ENCODE measurements around the gene SCMH1.
A peak's percentile ranks its signal among the peaks of the same experiment; 100 is the strongest.

Gene SCMH1

DNA sequence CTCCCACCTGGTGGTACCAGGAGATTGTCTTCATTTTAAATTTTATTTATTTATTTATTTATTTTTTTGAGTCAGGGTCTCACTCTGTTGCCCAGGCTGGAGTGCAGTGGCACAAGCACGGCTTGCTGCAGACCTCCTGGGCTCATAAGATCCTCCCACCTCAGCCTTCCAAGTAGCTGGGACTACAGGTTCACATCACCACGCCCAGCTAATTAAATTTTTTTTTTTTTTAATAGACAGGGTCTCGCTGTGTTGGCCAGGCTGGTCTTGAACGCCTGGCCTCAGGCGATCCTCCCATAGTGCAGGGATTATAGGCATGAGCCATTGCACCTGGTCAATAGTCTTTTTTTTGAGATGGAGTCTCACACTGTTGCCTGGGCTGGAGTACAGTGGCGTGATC lies 229.1 kb downstream of the SCMH1 start:
- H3K27me3 ChIP-seq (replicated peaks; ENCODE audit: control insufficient read depth, insufficient read depth, low read length): no peaks in the 10 kb centered on the region
- H3K4me1 ChIP-seq (ENCODE audit: control insufficient read depth, insufficient read depth, low read length): peaks cover 4% of the 10 kb centered on the region
- DNase-seq (ENCODE audit: low read depth): no peak
- no peaks in the 10 kb centered on the region for H3K9me3 ChIP-seq (ENCODE audit: control insufficient read depth, low read length)
- H3K36me3 ChIP-seq (ENCODE audit: control insufficient read depth, insufficient read depth, low read length, severe bottlenecking): peaks cover 64% of the 10 kb centered on the region
- no peak overlapping the region for H3K9ac ChIP-seq (ENCODE audit: low read length)
- no peak overlapping the region for H3K4me3 ChIP-seq (ENCODE audit: low read length)

DNA sequence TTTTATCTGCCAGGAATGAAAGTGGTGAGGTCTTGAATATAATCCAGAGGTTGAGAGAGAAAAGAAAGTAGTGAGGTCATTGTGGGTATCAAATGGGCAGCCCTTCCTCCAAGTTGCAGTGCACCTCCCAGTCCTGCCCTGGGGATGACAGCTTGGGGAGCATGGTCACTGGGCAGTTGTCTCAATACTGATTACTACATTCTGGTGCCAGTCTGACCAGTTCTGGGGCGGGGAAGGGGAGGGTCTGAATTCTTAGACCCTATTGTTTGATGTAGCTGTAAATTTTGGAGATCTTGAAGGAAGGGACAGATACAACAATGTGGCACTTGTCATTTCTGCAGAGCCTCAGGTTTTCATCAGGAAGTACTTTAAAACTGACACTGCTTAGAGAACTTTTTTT lies 231.8 kb downstream of the SCMH1 start:
- no peak for DNase-seq (ENCODE audit: low read depth)
- H3K9ac ChIP-seq (ENCODE audit: low read length): no peak overlapping the region
- no peaks in the 10 kb centered on the region for H3K9me3 ChIP-seq (ENCODE audit: control insufficient read depth, low read length)
- H3K4me1 ChIP-seq (ENCODE audit: control insufficient read depth, insufficient read depth, low read length): peaks cover 3% of the 10 kb centered on the region
- no peak overlapping the region for H3K4me3 ChIP-seq (ENCODE audit: low read length)
- no peaks in the 10 kb centered on the region for H3K27me3 ChIP-seq (replicated peaks; ENCODE audit: control insufficient read depth, insufficient read depth, low read length)
- H3K36me3 ChIP-seq (ENCODE audit: control insufficient read depth, insufficient read depth, low read length, severe bottlenecking): peaks cover 80% of the 10 kb centered on the region

DNA sequence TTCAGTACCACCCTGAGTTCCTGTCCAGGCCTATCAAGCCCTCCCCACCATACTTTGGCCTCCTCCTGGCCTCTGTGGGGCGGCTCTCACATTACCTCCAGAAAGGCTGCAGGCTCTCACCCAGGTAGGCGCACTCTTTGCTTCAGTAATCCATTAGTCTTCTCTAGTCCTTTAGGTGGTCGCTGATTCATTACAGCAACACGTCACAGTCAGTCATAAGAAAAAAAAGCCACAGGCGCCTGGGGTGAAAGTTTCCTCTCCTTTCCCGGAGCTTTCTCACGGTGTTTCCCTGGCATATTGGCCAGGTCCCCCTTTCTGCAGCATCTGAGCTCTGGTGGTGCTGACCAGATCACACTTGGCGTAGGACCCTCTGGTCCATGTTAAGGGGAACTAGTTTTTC lies 232.6 kb downstream of the SCMH1 start:
- Histone ChIP-seq H3K36me3 (ENCODE audit: control insufficient read depth, insufficient read depth, low read length, severe bottlenecking) (peaks cover 89% of the 10 kb centered on the region), H3K4me1 (ENCODE audit: control insufficient read depth, insufficient read depth, low read length) (no peaks in the 10 kb centered on the region), H3K27me3 (replicated peaks; ENCODE audit: control insufficient read depth, insufficient read depth, low read length) (no peaks in the 10 kb centered on the region), H3K9ac (ENCODE audit: low read length) (no peak overlapping the region), H3K4me3 (ENCODE audit: low read length) (no peak overlapping the region), H3K9me3 (ENCODE audit: control insufficient read depth, low read length) (no peaks in the 10 kb centered on the region)
- DNase-seq (ENCODE audit: low read depth): no peak

DNA sequence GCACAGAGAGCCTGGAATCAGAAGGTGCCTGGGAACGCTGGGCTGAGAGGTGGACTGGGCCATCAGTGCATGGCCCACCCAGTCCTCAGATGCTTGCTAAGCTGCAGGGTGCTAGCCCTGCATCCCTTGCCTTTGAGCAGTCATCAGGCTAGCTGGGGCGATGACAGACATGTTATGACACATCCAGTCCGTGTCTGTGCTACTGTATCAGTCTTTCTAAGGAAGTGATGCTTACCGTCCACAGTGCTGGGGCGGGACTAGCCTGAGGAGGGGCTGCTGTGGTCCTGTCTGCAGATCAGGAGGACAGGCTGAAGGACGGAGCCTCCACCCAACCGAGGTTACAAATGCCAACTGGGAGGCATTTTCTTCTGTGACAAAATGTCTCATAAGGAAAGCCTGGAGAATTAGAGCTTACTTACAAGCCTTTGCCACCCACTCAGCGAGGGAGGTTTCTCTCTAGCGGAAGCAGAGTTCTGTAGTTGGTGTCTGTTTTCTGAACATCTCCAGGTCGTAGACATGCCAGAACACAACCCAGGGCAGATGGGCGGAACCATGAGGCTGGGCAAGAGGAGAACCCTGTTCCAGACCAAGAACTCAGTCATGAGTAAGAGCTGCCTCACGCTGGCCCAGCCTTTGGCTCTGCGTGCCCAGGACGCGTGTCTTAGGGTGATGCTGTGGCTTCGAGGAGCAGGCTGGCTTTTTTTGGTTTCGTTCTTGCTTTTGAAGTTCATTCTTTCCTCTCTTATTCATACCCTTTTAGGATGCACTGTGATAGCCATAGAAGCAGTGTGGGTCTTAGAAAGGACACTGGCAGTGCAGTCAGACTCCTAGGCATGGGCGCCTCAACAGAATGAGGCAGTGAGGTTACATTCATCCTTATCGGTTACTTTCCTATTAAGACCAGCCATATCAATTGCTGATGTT lies 234.9 kb downstream of the SCMH1 start:
- Histone ChIP-seq H3K4me3 (ENCODE audit: low read length) (no peak overlapping the region), H3K9me3 (ENCODE audit: control insufficient read depth, low read length) (no peaks in the 10 kb centered on the region), H3K36me3 (ENCODE audit: control insufficient read depth, insufficient read depth, low read length, severe bottlenecking) (peaks cover 95% of the 10 kb centered on the region), H3K9ac (ENCODE audit: low read length) (no peak overlapping the region), H3K27me3 (replicated peaks; ENCODE audit: control insufficient read depth, insufficient read depth, low read length) (no peaks in the 10 kb centered on the region), H3K4me1 (ENCODE audit: control insufficient read depth, insufficient read depth, low read length) (peaks cover 15% of the 10 kb centered on the region)
- DNase-seq (ENCODE audit: low read depth): no peak

DNA sequence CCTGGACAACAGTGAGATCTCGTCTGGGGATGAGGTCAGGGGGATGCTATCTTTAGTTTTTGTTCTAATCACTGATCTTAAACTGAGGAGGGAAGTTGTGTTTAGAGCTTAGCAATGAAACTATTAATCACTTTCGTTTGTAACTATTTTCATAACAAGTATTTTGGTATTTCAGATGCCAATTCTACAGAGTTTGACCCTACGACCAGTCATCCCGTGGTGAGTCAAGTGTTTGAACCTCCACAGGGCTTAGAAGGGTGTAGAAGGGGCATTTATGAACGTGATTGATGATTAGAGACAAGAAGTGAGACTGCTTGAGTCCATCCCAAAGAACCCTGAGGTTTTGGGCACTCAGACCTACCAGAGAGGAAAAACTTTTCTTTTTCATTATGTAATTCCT lies 236.2 kb downstream of the SCMH1 start:
- no peak for DNase-seq (ENCODE audit: low read depth)
- Histone ChIP-seq H3K27me3 (replicated peaks; ENCODE audit: control insufficient read depth, insufficient read depth, low read length) (no peaks in the 10 kb centered on the region), H3K36me3 (ENCODE audit: control insufficient read depth, insufficient read depth, low read length, severe bottlenecking) (peaks cover 95% of the 10 kb centered on the region), H3K4me1 (ENCODE audit: control insufficient read depth, insufficient read depth, low read length) (peaks cover 15% of the 10 kb centered on the region), H3K4me3 (ENCODE audit: low read length) (no peak overlapping the region), H3K9me3 (ENCODE audit: control insufficient read depth, low read length) (no peaks in the 10 kb centered on the region), H3K9ac (ENCODE audit: low read length) (no peak overlapping the region)

DNA sequence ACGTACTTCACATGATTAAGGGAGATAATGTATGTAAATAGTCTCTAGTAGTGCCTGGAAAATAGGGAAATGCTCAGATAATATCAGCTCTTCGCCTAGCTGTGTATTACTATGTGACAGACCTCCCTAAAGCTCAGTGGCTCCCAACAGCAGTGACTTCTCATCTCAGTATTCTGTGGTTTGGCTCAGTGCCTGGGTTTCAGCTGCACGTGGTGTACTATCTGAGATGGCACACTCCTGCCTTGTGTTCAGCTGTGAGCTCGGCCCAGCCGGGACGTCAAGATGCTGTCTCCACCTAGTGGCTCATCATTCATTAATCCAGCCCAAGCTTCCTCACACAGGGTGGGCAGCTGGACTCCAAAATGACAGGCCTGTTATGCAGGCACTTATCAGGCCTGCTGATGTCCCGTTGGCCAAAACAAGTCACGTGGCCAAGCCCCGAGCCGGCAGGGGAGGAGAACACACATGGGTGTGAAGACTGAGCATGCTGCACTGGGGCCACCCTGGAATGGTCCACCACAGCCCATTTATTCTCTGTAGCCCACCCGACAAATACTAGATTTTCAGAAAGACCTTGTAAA lies 238.4 kb downstream of the SCMH1 start:
- Histone ChIP-seq H3K9me3 (ENCODE audit: control insufficient read depth, low read length) (no peaks in the 10 kb centered on the region), H3K36me3 (ENCODE audit: control insufficient read depth, insufficient read depth, low read length, severe bottlenecking) (peaks cover 91% of the 10 kb centered on the region), H3K9ac (ENCODE audit: low read length) (no peak overlapping the region), H3K27me3 (replicated peaks; ENCODE audit: control insufficient read depth, insufficient read depth, low read length) (no peaks in the 10 kb centered on the region), H3K4me3 (ENCODE audit: low read length) (peak overlapping the region; percentile 5), H3K4me1 (ENCODE audit: control insufficient read depth, insufficient read depth, low read length) (peaks cover 15% of the 10 kb centered on the region)
- DNase-seq (ENCODE audit: low read depth): peak; percentile 97

DNA sequence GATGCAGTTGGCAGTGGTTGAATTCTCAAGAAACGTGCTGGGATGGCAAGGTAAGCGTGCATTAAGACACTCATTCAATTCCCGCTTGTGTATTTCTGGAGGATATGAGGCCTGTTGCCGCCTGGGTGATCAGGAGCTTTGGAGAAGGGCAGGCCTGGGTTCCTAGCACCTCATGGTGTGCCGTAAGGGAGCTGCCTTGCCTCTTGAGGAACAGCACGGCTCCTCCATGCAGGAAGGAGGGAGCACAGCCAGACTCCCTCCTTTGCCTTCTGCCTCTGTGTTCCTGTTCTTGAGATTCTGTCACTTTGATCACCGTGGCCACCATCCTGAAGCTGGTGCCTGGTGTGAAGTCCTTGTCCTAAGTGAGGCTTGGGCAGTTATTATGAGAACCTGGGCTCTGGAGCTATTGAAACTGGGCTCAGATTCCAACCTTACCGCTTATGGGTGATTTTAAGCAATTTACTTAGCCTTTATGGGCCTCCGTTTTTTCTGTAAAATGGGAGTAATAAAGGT lies 238.9 kb downstream of the SCMH1 start:
- Histone ChIP-seq H3K4me3 (ENCODE audit: low read length) (peak overlapping the region; percentile 5), H3K4me1 (ENCODE audit: control insufficient read depth, insufficient read depth, low read length) (peaks cover 15% of the 10 kb centered on the region), H3K9me3 (ENCODE audit: control insufficient read depth, low read length) (no peaks in the 10 kb centered on the region), H3K36me3 (ENCODE audit: control insufficient read depth, insufficient read depth, low read length, severe bottlenecking) (peaks cover 91% of the 10 kb centered on the region), H3K27me3 (replicated peaks; ENCODE audit: control insufficient read depth, insufficient read depth, low read length) (no peaks in the 10 kb centered on the region), H3K9ac (ENCODE audit: low read length) (no peak overlapping the region)
- DNase-seq (ENCODE audit: low read depth): no peak

DNA sequence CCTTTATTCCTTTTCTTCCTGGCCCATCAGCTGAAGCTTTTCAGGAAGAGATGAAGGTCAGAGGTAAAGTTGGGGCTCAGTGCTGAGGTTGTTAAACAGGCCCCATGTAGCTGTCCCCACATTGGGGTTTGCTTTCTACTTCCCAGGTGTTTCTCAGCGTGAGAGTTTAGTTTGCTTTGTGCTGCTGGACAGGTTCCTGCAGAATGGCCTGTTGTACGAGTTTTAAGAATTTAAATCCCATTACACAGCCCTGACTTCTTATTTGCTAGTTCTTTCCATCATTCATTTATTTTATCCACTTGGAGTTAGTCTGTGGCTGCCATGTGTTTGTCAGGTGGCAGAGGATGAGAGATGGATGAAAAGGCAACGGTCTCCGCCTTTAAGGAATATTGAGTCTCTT lies 243.4 kb downstream of the SCMH1 start:
- no peak overlapping the region for H3K9ac ChIP-seq (ENCODE audit: low read length)
- H3K27me3 ChIP-seq (replicated peaks; ENCODE audit: control insufficient read depth, insufficient read depth, low read length): no peaks in the 10 kb centered on the region
- H3K36me3 ChIP-seq (ENCODE audit: control insufficient read depth, insufficient read depth, low read length, severe bottlenecking): peaks cover 90% of the 10 kb centered on the region
- no peaks in the 10 kb centered on the region for H3K9me3 ChIP-seq (ENCODE audit: control insufficient read depth, low read length)
- no peak overlapping the region for H3K4me3 ChIP-seq (ENCODE audit: low read length)
- peaks cover 10% of the 10 kb centered on the region for H3K4me1 ChIP-seq (ENCODE audit: control insufficient read depth, insufficient read depth, low read length)
- DNase-seq (ENCODE audit: low read depth): no peak

DNA sequence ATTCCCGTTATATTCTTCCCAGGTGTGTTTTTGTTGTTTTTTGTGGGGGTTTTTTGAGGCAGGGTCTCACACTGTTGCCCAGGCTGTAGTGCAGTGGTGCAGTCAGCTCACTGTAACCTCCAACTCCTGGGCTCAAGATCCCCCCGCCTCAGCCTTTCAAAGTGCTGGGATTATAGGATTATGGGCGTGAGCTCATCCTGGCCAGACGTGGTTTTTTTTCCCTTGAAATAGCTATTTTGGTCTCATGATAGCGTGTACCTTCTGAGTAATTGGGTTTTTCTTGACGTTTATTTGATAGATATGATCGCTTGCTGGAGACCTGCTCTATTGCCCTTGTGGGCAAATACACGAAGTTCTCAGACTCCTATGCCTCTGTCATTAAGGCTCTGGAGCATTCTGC lies 245.0 kb downstream of the SCMH1 start:
- Histone ChIP-seq H3K4me1 (ENCODE audit: control insufficient read depth, insufficient read depth, low read length) (no peaks in the 10 kb centered on the region), H3K36me3 (ENCODE audit: control insufficient read depth, insufficient read depth, low read length, severe bottlenecking) (peaks cover 89% of the 10 kb centered on the region)
- no peak for DNase-seq (ENCODE audit: low read depth)

DNA sequence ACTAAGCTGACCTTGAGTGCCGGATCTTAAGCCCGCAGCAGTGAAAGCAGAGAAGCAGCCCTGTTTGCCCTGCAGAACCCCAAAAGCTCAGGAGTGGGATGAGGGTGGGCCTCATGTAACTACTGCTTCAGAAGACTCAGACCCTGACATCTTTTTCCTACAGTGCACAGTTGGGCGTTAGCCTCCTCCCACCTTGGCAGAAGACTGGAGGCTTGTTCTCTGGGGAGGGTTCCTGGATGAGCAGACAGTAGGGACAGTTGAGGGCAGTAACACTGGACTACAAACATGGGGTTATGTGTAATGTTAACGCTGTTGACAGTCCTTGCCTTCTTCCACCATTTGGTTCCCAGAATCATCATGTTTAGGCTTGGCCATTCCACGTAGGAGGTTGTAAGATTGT lies 253.0 kb downstream of the SCMH1 start:
- H3K9me3 ChIP-seq (ENCODE audit: control insufficient read depth, low read length): no peaks in the 10 kb centered on the region
- no peaks in the 10 kb centered on the region for H3K27me3 ChIP-seq (replicated peaks; ENCODE audit: control insufficient read depth, insufficient read depth, low read length)
- H3K4me1 ChIP-seq (ENCODE audit: control insufficient read depth, insufficient read depth, low read length): peaks cover 26% of the 10 kb centered on the region
- H3K4me3 ChIP-seq (ENCODE audit: low read length): no peak overlapping the region
- H3K36me3 ChIP-seq (ENCODE audit: control insufficient read depth, insufficient read depth, low read length, severe bottlenecking): peaks cover 93% of the 10 kb centered on the region
- no peak overlapping the region for H3K9ac ChIP-seq (ENCODE audit: low read length)
- DNase-seq (ENCODE audit: low read depth): no peak

More for the DNA sequence above, 245.0 kb downstream of the SCMH1 start:
- no peaks in the 10 kb centered on the region for H3K9me3 ChIP-seq (ENCODE audit: control insufficient read depth, low read length)
- no peak overlapping the region for H3K4me3 ChIP-seq (ENCODE audit: low read length)
- H3K27me3 ChIP-seq (replicated peaks; ENCODE audit: control insufficient read depth, insufficient read depth, low read length): no peaks in the 10 kb centered on the region
- no peak overlapping the region for H3K9ac ChIP-seq (ENCODE audit: low read length)

DNA sequence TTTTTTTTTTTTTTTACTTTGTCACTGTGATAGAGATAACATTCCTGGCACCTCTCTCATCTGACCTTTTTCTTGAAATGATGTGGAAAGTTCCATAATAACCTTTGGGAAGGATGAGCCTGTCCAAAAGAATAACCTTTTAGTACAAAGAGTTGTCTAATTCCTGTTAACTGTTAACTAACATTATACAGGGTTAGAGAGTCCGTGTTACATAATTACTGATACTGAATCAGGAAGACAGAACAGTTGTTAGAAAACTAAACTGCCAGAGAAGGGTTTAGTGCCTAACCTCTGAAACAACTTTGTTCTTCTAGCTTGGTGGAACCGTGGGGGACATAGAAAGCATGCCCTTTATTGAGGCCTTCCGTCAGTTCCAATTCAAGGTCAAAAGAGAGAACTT lies 253.8 kb downstream of the SCMH1 start:
- Histone ChIP-seq H3K36me3 (ENCODE audit: control insufficient read depth, insufficient read depth, low read length, severe bottlenecking) (peaks cover 88% of the 10 kb centered on the region), H3K9me3 (ENCODE audit: control insufficient read depth, low read length) (no peaks in the 10 kb centered on the region), H3K9ac (ENCODE audit: low read length) (no peak overlapping the region), H3K27me3 (replicated peaks; ENCODE audit: control insufficient read depth, insufficient read depth, low read length) (no peaks in the 10 kb centered on the region), H3K4me3 (ENCODE audit: low read length) (no peak overlapping the region), H3K4me1 (ENCODE audit: control insufficient read depth, insufficient read depth, low read length) (peaks cover 34% of the 10 kb centered on the region)
- no peak for DNase-seq (ENCODE audit: low read depth)
